ENCODE measurements around the gene TUT7. TPM values are rescaled to one million over a fixed set of nuclear protein-coding genes. Genes with fewer than 3 reads are reported as not detected.

The TUT7 gene
- total RNA-seq, 1 experiment from 2014 or later: 7.8 TPM

Other genes with a start within 250 kb of the TUT7 start
- 0.07 TPM in 1 of 2 replicates, not detected in the other for gene C9orf153, start 94.8 kb downstream of the TUT7 start, total RNA-seq (2014; rRNA removed; shearing (Covaris generic))
- 25.6 and 41.7 TPM in 2 replicates for gene ISCA1, start 71.9 kb downstream of the TUT7 start, total RNA-seq (2014; rRNA removed; shearing (Covaris generic))